ENCODE measurements around the gene CA5A.
"Not testable (repeated sequence)": the region's sequence is repeated elsewhere in the genome, so short reads cannot be mapped to it uniquely, and the experiment has no call there.

DNA sequence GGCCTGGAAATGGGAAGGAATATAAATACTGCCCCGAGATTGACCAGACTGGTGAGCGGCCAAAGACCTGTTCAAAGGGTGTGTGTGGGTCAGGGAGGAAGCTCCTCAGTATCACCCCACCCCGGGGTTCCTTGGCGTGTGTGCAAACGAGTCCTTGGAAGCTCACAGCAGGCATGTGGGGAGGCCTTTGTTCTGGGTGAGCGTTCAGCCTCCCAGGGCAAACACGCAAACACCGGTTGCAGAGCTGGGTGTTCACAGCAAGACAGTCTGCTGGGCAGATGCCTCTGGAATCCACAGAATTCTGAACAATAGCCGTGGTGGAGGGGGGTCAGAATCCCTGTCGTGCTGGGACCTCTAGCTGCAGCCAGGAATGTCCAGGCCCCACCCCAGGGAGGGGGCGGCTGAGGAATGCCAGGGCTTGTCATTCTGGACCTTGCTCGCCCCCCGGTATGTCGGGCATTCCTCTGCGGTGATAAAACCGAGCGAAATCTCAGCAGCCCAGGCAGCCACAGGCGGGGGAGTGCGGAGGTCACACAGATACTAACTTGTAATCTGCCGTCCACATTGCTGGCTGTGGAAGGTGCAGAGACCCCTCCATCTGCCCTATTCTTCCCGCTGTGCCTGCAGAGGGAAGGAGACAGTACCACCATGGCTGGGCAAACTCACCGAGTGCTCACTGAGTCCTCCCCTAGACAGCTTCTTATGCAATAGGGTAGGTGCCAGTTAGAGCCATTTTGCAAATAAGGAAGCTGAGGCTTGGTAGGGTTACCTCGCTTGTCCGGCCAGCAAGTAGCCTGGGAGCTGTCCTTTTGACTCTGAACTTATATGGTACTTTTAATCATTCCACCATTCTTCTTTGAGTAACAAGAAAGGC, 65.7 kb downstream of the CA5A start:
- TF ChIP-seq POLR2A (IDR thresholded peaks at IDR 0.05; ENCODE audit: low read depth, low read length); POLR2AphosphoS5 (IDR thresholded peaks at IDR 0.05; ENCODE audit: low read depth, low read length); TAF1 (IDR thresholded peaks at IDR 0.05; ENCODE audit: borderline replicate concordance, low read depth, low read length): not testable (repeated sequence)
